SIG-M5 treated with dmso at 0.1 percent for 504 hours (cell line): ENCODE data around the gene MRGPRE.

Experiments
- DNase-seq: peaks from one replicate; lab custom pipeline; 2025; ENCODE audit not compliant: unreplicated experiment; lab: John Stamatoyannopoulos, UW

Gene MRGPRE

DNA sequence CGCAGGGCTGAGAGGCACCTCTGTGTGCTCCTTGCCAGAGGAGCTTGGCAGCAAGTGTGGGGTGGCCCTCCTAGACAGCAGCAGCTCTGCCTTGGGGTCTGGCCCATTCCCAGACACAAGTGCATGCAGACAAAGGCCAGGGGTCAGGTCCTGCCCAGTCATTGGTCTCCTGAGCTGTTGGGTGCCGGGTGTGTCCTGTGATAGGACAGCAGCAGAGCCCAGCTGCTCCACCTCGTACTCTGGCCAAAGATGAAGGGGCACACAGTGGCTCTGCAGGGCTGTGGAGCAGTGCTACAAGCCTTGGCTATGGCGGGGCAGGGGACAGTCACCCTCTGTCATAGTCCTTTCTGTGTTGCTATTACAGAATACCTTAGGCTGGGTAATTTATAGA lies 49.8 kb downstream of the MRGPRE start:
- no peak for DNase-seq

DNA sequence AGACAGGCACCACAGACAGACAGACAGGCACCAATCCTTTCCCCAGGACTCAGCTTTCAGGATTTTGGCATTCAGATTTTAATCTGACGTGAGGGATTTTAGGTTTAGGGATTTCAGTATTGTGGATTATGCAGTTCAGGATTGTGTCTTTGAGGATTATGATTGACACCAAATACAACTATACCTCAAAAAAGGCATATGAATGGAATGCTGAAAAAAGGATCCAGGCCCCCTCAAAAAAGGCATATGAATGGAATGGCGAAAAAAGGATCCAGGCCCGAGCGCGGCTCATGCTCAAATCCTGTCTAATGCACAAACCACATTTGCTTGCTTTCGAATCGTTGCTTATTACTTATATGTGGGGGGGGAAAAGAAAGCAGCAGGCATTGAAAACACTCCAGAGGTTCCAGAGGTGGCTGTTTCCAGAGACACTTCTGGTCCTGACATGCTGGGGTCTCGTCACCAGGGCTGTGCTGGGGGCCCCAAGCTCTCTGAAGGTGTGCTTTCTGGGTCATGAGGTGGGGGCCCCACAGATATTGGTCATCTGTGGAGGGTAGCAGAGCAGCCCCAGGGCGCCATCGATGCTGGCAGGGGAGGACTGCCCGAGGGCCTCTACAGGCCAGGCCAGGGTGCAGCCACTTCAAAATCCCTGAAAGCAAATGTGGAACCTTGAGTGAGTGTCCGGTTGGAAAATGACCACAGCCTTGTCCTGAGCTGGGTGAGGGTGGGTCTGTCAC lies 50.3 kb downstream of the MRGPRE start:
- no peak for DNase-seq

GRCh38 chr11:3180869-3181268 lies 51.3 kb downstream of the MRGPRE start:
- DNase-seq, result no peak

- no peak for DNase-seq
These were observed 53.9 kb downstream of the MRGPRE start for GRCh38 chr11:3178349-3178748.

DNA sequence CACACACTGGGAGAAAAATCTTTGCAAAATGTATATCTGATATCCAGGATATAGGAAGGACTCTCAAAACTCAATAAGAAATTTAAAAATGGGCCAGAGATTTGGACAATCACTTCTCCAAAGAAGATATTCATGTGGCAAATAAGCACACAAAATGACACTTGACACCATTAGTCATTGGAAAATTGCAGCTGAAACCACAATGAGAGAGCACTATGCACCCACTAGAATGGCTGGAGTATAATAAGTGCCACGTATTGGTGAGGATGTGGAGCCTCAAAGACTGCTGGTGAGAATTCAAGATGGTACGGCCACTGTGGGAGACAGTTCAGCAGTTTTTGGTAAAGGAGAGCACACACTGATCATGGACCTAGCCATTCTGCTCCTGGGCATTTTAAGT lies 54.3 kb downstream of the MRGPRE start:
- no peak for DNase-seq
